Type B pancreatic cell (in vitro differentiated cells): ENCODE results near the gene SIPA1. TPM values are rescaled to one million over a fixed set of nuclear protein-coding genes. Genes with fewer than 3 reads are reported as not detected.
A peak's percentile ranks its signal among the peaks of the same experiment; 100 is the strongest.

ENCODE experiments used
- DNase-seq: peaks from one replicate; pipeline ENCODE4 v3.0.0; 2021; ENCODE audit warnings: mixed read lengths; ENCODE audit not compliant: unreplicated experiment; ENCODE audit errors: extremely low spot score
- H3K27ac Mint-ChIP-seq: 2 replicates; pipeline ENCODE4 v1.8.0; 2021; ENCODE audit warnings: mild to moderate bottlenecking, mixed read lengths
- H3K27me3 Mint-ChIP-seq: 2 replicates; pipeline ENCODE4 v1.8.0; 2021; ENCODE audit warnings: mixed read lengths
- H3K36me3 Mint-ChIP-seq: 2 replicates; pipeline ENCODE4 v1.8.0; 2021; ENCODE audit warnings: mixed read lengths
- H3K4me1 Mint-ChIP-seq: one replicate; pipeline ENCODE4 v1.8.0; 2021; ENCODE audit warnings: mixed read lengths; ENCODE audit not compliant: unreplicated experiment
- H3K4me3 Mint-ChIP-seq: 2 replicates; pipeline ENCODE4 v1.8.0; 2021; ENCODE audit warnings: mild to moderate bottlenecking, mixed read lengths
- H3K9me3 Mint-ChIP-seq: 2 replicates; pipeline ENCODE4 v1.8.0; 2021; ENCODE audit warnings: mixed read lengths
- long read RNA-seq: library from polyadenylated mRNA; unstranded; transcript quantifications from one replicate; pipeline ENCODE4 v2.0.0, GENCODE V29; 2020
- total RNA-seq: library from RNA; stranded (reverse); gene quantifications from 2 replicates; pipeline ENCODE4 v1.2.1, GENCODE V29; 2021; ENCODE audit warnings: low replicate concordance
- TF ChIP-seq, protein P1 (sequence below): fragments of 200-600 bp; sonication (generic); conservative IDR thresholded peaks from 2 replicates; pipeline ENCODE4 v1.5.0; 2021; ENCODE audit warnings: antibody characterized with exemption, mild to moderate bottlenecking

The SIPA1 gene, protein sequence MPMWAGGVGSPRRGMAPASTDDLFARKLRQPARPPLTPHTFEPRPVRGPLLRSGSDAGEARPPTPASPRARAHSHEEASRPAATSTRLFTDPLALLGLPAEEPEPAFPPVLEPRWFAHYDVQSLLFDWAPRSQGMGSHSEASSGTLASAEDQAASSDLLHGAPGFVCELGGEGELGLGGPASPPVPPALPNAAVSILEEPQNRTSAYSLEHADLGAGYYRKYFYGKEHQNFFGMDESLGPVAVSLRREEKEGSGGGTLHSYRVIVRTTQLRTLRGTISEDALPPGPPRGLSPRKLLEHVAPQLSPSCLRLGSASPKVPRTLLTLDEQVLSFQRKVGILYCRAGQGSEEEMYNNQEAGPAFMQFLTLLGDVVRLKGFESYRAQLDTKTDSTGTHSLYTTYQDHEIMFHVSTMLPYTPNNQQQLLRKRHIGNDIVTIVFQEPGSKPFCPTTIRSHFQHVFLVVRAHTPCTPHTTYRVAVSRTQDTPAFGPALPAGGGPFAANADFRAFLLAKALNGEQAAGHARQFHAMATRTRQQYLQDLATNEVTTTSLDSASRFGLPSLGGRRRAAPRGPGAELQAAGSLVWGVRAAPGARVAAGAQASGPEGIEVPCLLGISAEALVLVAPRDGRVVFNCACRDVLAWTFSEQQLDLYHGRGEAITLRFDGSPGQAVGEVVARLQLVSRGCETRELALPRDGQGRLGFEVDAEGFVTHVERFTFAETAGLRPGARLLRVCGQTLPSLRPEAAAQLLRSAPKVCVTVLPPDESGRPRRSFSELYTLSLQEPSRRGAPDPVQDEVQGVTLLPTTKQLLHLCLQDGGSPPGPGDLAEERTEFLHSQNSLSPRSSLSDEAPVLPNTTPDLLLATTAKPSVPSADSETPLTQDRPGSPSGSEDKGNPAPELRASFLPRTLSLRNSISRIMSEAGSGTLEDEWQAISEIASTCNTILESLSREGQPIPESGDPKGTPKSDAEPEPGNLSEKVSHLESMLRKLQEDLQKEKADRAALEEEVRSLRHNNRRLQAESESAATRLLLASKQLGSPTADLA
- total RNA-seq: 26.5 and 26.8 TPM in 2 replicates
- long read RNA-seq, partial matches to known transcripts: 0 of 1 reads
- long read RNA-seq, other reads (novel, unspliced or antisense): 1 of 1 reads

DNA sequence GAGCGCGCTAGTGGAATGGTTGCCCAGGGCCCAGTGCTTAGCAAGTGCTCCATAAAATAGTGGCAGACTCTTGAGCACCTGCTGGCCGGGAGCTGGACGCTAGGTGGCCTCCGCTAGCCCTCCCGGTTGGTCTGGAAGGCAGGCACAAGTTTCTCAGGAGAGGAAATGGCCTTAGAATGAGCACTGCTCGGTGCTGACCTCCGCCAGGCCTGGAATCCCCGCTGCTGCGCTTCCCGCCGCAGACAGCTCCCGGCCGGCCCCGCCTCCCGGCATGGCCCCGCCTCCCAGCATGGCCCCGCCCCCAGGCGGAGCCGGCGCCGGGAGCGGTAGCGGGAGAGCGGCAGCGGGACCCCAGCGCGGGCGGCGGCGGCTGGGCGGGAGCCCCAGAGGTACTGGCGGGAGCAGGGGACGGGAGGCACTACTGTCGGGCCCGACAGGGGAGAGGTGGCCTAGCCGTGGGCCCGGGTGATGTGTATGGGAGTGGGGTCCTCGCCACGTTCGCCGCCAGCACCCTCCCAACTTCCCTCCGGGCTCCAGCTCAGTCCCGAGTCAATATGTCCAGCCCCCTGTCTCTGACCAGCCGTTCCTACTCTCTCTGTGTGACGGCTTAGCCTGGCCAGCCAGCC, at the start of gene SIPA1:
Gene SIPA1, plus strand, starts transcription at position 308 of the 626 bp plus-strand sequence. CDS start 2,821 bp downstream, outside the sequence.
- Mint-ChIP-seq H3K27ac (peak within 1 kb of the TSS; percentile 65), H3K27me3 (peaks cover 3% of the 10 kb centered on the region), H3K36me3 (no peaks in the 10 kb centered on the region), H3K4me1 (peaks cover 4% of the 10 kb centered on the region), H3K9me3 (no peaks in the 10 kb centered on the region), H3K4me3 (peak within 1 kb of the TSS; percentile 87)
- TF ChIP-seq, protein P1, sequence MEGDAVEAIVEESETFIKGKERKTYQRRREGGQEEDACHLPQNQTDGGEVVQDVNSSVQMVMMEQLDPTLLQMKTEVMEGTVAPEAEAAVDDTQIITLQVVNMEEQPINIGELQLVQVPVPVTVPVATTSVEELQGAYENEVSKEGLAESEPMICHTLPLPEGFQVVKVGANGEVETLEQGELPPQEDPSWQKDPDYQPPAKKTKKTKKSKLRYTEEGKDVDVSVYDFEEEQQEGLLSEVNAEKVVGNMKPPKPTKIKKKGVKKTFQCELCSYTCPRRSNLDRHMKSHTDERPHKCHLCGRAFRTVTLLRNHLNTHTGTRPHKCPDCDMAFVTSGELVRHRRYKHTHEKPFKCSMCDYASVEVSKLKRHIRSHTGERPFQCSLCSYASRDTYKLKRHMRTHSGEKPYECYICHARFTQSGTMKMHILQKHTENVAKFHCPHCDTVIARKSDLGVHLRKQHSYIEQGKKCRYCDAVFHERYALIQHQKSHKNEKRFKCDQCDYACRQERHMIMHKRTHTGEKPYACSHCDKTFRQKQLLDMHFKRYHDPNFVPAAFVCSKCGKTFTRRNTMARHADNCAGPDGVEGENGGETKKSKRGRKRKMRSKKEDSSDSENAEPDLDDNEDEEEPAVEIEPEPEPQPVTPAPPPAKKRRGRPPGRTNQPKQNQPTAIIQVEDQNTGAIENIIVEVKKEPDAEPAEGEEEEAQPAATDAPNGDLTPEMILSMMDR: peak; percentile 67
- peak; percentile 84 for DNase-seq

DNA sequence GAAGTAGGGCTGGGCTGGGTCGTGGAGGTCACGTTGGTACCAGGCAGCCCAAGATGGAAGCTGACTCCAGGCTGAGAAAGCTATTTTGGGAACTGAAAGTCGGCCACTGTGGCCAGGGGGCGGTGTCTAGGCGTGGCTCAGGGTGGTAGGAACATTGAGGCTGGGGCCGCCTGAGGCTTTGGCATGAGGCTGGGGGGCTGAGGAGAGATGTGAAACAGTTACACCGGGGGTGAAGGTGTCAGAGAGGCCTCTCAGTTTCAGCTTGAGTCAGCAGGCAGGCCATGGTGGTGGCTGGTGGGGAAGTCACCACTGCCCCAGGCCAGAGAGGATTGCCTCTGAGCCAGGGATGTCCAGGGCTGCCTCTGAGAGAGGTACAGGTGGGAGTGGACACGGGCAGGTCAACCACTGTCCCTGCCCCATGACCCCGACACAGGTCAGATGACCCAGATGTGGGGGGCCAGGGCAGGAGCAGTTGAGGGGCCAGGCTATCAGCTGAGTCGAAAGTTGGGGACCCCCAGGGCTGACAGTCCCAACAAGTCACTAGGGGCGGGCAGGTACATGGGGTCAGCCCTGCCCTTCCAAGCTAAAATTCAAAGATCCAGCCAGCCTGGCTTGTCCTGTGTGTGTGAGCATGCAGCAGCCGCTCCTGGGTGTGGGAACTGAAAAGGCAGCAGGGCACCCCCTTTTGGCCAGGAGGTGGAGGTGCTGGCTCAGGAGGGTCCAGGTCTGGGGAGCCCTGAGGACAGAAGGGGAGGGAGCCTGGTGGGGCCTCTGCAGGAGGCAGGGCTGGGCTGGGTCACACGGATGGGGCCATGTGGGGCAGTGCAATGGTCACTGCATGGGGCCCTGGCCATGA, 49.5 kb upstream of the SIPA1 start:
- peak; percentile 68 for DNase-seq

DNA sequence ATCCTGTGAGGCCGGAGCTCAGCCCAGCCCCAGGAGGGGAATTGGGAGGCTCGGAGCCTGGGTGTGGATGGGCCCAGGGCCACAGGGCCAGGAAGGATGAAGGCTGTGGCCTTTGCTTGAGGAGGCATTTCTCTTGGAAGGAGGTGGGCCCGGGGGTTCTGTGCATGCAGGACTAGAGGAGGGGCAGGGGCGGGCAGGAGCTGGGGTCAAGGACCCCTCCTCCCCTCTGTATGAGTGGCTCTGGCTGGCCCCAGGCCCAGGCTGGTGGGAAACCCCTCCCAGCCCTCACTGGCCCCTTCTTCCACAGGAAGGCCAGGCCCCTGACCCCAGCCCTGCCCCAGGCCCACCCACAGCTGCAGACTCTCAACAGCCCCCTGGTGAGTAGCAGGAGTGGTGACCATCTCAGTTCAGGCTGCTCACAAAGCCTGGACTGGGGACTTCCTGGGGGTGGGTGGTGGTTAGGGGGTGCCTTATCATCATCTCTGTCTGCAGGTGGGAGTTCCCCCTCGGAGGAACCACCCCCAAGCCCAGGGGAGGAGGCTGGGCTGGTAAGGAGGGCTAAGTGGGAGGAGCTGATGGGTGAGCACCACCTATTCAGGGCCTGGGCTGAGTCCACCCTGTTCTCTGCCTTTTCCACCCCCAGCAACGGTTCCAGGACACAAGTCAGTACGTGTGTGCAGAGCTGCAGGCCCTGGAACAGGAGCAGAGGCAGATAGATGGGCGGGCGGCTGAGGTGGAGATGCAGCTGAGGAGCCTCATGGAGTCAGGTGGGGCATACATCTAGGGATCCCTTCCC, 48.3 kb upstream of the SIPA1 start:
- no peak overlapping the region for H3K27ac Mint-ChIP-seq
- H3K9me3 Mint-ChIP-seq: no peaks in the 10 kb centered on the region
- H3K36me3 Mint-ChIP-seq: no peaks in the 10 kb centered on the region
- DNase-seq: no peak
- TF ChIP-seq, protein P1: no peak
- no peak overlapping the region for H3K4me3 Mint-ChIP-seq
- H3K27me3 Mint-ChIP-seq: peaks cover 20% of the 10 kb centered on the region
- peaks cover 17% of the 10 kb centered on the region for H3K4me1 Mint-ChIP-seq

More for the DNA sequence above, 49.5 kb upstream of the SIPA1 start:
- no peak overlapping the region for H3K4me3 Mint-ChIP-seq
- H3K36me3 Mint-ChIP-seq: no peaks in the 10 kb centered on the region
- H3K9me3 Mint-ChIP-seq: no peaks in the 10 kb centered on the region
- H3K27me3 Mint-ChIP-seq: peaks cover 23% of the 10 kb centered on the region
- TF ChIP-seq, protein P1: peak; percentile 68
- H3K27ac Mint-ChIP-seq: no peak overlapping the region
- peaks cover 17% of the 10 kb centered on the region for H3K4me1 Mint-ChIP-seq

DNA sequence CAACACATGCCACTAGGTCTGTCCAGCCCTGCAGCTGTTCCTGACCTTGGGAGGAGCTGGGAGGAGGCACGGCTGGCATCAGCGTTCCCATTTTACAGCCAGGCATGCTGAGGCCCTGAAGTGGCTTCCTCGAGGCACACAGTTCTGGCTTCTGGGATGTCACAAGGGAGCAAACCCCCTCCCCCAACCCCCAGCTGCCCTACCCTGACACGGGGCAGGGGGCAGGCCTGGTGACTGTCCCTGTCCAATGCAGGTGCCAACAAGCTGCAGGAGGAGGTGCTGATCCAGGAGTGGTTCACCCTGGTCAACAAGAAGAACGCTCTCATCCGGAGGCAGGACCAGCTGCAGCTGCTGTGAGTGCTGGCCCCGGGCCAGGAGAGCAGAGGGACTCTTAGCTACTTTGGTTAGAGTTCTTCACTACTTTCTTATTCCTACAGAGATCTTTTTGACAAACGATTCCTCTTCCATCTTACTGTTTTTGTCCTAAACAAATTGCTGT, 47.6 kb upstream of the SIPA1 start:
- Mint-ChIP-seq H3K4me3 (peak overlapping the region; percentile 54), H3K36me3 (no peaks in the 10 kb centered on the region), H3K4me1 (peaks cover 17% of the 10 kb centered on the region), H3K9me3 (no peaks in the 10 kb centered on the region), H3K27me3 (peaks cover 20% of the 10 kb centered on the region), H3K27ac (no peak overlapping the region)
- no peak for DNase-seq
- TF ChIP-seq, protein P1: no peak
